ENCODE results near the gene PHTF1.

DNA sequence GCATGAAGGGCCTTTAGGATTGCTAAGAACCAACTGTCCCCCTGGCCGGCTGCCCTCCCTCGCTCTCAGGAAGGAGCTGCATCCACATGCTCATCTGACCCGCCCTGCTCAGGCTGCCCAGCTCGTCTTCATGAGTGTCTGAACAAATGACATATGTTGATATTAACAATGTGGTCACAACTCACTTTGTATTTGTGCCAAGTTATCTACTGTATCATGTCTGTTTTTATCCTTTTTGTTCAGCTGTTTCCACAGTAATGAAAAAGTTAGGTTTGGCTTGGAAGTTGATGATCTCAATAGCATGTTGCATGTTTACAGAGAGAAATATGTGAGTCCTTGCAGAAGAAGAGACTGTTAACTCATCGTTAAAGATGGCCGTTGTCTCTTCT lies 75.1 kb downstream of the PHTF1 start:
- TF ChIP-seq NFYB (IDR thresholded peaks at IDR 0.05; ENCODE audit: insufficient read depth, low read depth, low read length) (no peak), CBFB (IDR thresholded peaks at IDR 0.05; ENCODE audit: low read depth) (no peak), RAD21 (IDR thresholded peaks at IDR 0.05; ENCODE audit: insufficient read depth, low read depth, low read length) (no peak), JUND (IDR thresholded peaks at IDR 0.05; ENCODE audit: low read depth, low read length) (no peak), RCOR1 (conservative IDR thresholded peaks at IDR 0.05; ENCODE audit: low read depth, low read length) (no peak), NR2C2 (IDR thresholded peaks at IDR 0.05; ENCODE audit: borderline replicate concordance, control insufficient read depth, insufficient read length, low read depth) (no peak), EZH2 (IDR thresholded peaks at IDR 0.05; ENCODE audit: borderline replicate concordance, control insufficient read depth, low read depth, low read length) (no peak), HDGF (IDR thresholded peaks at IDR 0.05) (no peak), POLR2AphosphoS2 (IDR thresholded peaks at IDR 0.05; ENCODE audit: low read depth, low read length) (no peak), ESRRA (IDR thresholded peaks at IDR 0.05; ENCODE audit: low read length) (no peak), HDAC6 (IDR thresholded peaks at IDR 0.05; ENCODE audit: unreplicated experiment) (no peak)
- TF ChIP-seq, protein P1, sequence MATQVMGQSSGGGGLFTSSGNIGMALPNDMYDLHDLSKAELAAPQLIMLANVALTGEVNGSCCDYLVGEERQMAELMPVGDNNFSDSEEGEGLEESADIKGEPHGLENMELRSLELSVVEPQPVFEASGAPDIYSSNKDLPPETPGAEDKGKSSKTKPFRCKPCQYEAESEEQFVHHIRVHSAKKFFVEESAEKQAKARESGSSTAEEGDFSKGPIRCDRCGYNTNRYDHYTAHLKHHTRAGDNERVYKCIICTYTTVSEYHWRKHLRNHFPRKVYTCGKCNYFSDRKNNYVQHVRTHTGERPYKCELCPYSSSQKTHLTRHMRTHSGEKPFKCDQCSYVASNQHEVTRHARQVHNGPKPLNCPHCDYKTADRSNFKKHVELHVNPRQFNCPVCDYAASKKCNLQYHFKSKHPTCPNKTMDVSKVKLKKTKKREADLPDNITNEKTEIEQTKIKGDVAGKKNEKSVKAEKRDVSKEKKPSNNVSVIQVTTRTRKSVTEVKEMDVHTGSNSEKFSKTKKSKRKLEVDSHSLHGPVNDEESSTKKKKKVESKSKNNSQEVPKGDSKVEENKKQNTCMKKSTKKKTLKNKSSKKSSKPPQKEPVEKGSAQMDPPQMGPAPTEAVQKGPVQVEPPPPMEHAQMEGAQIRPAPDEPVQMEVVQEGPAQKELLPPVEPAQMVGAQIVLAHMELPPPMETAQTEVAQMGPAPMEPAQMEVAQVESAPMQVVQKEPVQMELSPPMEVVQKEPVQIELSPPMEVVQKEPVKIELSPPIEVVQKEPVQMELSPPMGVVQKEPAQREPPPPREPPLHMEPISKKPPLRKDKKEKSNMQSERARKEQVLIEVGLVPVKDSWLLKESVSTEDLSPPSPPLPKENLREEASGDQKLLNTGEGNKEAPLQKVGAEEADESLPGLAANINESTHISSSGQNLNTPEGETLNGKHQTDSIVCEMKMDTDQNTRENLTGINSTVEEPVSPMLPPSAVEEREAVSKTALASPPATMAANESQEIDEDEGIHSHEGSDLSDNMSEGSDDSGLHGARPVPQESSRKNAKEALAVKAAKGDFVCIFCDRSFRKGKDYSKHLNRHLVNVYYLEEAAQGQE (IDR thresholded peaks at IDR 0.05; ENCODE audit: low read depth, low read length): no peak
- TF ChIP-seq, protein P2, sequence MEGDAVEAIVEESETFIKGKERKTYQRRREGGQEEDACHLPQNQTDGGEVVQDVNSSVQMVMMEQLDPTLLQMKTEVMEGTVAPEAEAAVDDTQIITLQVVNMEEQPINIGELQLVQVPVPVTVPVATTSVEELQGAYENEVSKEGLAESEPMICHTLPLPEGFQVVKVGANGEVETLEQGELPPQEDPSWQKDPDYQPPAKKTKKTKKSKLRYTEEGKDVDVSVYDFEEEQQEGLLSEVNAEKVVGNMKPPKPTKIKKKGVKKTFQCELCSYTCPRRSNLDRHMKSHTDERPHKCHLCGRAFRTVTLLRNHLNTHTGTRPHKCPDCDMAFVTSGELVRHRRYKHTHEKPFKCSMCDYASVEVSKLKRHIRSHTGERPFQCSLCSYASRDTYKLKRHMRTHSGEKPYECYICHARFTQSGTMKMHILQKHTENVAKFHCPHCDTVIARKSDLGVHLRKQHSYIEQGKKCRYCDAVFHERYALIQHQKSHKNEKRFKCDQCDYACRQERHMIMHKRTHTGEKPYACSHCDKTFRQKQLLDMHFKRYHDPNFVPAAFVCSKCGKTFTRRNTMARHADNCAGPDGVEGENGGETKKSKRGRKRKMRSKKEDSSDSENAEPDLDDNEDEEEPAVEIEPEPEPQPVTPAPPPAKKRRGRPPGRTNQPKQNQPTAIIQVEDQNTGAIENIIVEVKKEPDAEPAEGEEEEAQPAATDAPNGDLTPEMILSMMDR (IDR thresholded peaks at IDR 0.05 in 2 of 3, conservative IDR thresholded peaks at IDR 0.05 in 1 of 3; ENCODE audit: control insufficient read depth in 2 of 3, extremely low read depth in 1 of 3, insufficient read depth in 1 of 3, low read depth in 3 of 3, low read length in 3 of 3): no peak
